Activated CD8-positive, alpha-beta memory T cell treated with anti-CD3 and anti-CD28 coated beads, Interleukin-2, amount 50 U/mL, for 24 hours (primary cell): ENCODE results near the gene CRNKL1.

Source experiments
- DNase-seq: peaks from one replicate; pipeline ENCODE4 v3.0.0-alpha.2; 2020; ENCODE audit errors: extremely low read depth

Gene CRNKL1

DNA sequence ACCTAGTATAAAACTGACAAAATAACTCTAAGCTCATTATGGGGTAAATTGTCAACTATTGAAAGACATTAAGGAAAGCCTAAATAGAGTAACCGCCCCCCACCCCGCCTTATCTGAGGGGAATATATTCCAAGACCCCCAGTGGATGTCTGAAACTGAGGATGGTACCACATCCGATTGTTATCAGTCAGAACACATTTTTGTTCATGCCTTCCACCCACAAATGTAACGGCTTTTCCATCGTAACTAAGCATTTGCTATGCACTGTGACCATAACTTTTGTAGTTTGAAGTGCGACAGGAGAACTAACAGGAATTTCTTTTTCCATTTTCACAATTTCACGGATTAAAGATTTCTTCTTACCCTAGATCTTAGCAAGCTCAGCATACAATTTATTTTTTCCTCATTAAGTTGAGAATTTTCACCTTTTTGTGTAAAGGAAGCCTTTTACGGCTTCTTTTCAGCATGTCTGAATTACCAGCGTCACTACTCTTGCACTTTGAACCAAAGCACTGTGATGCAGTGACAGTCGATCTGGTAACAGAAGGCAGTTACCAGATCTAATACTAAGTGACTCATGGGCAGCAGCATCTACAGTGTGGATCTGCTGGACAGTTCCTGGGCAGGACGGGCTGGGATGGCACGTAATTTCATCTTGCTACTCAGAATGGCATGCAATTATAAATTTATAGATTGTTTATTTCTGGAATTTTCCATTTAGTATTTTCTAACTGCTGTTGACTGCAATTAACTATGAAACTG lies 11.9 kb upstream of the CRNKL1 start:
- DNase-seq = no peak

DNA sequence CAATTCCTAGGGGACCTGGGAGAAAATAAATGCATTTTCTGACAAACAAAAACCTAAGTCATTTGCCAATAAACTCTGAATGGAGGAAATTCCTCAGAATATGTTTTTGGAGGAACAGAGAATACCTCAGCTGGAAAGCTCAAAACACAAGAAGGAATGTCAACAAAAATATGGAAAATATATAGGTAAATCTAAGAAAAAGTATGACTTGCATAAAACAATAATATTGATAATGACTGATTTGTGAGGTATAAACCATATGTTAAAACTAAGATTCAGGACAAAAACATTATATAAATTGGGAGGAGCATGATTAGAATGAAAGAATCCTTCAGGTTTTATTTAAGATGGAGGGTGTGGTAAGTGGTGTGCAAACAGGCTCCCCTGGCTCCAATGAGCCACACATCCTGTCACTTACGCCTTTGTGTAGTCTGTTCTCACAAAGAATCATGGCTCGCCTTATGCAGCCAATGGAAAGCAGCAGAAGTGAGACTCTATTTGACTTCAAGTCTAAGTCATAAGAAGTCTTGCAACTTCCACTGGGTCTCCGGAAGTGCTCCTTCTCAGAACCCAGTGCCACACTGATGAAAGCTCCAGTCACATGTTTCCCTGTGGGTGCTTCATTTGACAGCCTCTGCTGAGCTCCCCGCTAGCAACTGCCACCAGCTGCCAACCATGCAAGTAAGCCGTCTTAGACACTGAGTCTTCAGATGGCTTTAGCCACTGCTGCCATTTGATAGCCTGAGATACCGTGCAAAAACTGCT lies 8.2 kb upstream of the CRNKL1 start:
- DNase-seq = no peak

DNA sequence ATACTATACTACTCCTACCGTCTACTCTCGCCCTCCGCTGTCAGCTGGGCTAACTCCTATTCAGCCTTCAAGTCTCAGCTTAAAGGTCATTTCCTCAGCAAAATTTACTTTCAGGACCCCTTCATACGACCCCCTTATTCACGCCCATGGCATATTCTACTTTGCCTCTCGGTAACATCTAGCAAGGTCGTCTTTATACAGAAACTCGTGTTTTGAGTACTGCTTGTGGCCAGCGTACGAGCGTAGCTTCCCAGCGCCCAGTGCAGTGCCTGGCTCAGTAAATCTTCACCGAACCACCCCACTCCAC lies 546 bp downstream of the CRNKL1 start:
- no peak for DNase-seq

DNA sequence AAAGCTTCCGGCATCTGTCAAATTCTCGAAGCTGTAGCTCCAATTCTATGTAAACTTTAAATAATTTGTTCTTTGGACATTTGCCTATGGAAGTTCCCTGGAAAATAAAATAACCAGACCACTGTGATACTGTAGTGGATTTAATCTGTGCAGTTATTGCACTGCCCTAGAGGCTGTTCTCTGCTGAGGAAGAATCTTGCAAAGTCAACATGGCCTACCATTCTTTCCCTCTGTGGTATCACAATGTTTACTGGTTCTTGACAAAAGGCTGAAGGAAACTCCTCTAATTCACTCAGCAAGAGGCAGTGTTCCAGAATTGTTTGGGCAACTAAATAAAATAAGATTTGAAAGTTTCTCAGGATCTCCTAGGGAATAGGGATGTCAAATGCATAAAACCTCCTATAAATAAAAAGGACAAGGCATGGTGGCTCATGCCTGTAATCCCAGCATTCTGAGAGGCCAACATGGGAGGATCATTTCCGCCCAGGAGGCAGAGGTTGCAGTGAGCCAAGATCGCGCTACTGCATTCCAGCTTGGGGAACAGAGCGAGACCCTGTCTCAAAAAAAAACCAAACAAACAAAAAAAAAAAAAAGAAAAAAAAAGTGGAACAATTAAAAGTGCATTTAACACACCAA lies 12.4 kb downstream of the CRNKL1 start:
- DNase-seq = no peak

DNA sequence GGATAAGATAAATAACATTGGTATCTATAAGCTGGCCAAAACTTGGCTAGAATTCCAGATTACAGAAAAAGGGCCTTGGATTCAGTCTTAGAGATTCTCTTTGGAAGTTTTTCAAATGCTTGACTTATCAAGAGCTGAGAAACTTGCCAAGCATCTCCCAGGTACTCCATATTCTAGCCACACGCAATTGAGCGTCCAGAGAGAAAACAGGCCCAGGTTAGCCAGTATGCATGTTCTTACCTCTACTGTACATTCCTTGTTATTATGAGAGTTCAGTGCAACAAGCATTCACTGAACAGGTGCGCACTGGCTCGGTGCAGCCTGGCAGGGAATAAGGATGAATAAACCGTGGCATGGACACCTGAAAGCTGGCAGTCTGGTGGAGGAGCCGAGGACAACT lies 13.7 kb downstream of the CRNKL1 start:
- DNase-seq = no peak

DNA sequence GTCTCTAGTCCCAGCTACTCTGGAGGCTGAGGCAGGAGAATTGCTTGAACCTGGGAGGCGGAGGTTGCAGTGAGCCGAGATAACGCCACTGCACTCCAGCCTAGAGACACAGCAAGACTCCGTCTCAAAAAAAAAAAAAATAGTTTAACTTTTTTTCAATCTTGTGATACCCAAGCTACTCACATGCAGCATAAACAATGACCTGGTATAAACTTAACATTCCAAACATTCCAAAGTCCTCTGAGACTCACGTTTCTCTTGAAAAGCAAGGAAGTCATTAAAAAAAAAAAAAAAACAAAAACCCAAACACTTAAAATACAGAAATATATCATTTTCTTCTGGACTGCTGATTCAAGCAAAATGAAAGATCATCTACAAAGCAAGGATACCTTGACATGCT lies 14.3 kb downstream of the CRNKL1 start:
- no peak for DNase-seq

DNA sequence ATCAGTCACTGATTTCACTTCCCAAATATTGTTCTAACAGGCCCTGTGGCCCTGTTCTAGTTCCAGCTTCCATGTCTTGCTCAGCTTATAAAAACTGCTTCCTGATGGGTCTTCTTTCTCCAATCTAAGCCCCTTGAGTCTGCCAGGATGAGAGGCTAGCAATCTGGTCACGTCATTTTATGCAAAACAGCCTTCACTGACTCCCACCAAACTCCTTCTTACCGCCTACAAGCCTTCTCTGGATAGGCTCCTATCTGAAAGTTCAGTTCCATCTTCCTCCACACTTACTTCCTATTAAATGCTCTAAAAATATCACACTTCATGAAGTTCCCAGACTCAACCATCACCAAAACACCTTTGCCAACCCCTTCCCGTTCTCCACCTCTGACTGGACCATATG lies 15.5 kb downstream of the CRNKL1 start:
- no peak for DNase-seq

DNA sequence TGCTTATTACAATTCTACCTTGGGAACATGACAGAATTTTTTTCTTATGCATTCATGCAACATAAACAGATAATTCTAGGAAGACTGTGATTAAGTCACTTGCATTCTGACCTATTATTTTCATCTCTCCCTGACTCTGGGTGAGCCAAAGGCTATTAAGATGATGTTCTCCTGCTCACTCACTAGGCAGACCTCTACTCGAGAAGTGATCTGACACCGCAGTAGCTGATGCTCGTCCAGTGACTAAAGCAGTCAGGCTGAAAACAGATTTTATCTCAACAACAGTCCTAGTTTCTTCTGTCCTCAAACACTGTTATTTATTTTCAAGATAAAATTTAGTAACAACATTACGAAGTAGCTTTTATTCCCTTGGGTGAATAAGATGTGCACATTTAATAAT lies 17.8 kb downstream of the CRNKL1 start:
- no peak for DNase-seq

DNA sequence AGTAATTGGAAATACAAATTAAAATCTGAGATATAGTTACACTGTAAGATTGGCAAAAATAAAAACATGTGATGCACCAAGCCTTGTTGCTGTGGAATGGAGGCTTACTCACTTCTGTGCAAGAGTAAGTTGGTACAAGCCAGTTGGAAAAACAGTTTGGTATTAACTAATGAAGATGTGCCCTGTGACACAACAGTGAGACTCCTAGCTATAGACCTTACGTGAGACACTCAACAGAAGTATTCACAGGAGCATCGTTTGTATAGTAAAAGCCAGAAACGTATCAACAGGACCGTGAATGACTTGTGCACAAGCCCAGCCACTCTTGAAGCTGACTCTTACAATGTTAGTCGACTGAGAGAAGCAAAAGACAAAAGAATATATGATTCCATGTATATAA lies 20.5 kb downstream of the CRNKL1 start:
- no peak for DNase-seq

DNA sequence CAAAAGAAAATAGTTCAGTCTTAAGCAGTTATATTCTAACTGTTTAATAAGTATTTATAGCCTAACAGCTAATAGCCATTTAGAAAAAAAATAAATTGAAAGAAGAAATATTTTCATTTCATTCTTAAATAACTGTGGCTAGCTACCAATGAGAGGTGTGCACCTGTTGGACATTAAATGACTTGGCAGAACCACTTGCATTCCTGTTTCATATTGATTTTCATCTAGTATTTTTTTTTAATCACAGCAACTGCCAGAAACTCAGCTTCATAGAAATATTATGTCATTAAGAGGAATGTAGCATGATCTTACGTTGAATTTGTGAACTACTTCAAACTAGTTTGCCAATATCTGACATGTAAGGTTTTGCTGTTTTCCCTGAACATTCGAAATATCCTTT lies 25.0 kb downstream of the CRNKL1 start:
- no peak for DNase-seq

DNA sequence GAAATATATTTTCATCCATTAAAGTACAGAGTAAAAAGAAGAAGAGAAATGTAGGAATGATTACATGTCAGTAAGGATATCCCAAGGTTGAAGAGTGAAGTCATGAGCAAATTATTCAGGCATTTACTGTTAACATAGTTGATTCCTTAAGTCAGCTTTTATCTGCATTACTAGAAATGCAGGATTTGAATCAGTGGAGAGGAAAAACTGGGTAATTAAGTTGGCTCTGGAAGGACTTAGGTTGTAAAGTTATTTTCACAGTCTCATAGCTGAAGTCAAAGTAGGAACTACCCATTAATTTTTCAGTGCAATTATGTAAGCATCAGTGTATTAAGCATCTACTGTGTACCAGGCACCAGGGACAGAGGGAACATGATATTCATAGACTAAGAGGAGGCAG lies 27.3 kb downstream of the CRNKL1 start:
- DNase-seq = no peak

DNA sequence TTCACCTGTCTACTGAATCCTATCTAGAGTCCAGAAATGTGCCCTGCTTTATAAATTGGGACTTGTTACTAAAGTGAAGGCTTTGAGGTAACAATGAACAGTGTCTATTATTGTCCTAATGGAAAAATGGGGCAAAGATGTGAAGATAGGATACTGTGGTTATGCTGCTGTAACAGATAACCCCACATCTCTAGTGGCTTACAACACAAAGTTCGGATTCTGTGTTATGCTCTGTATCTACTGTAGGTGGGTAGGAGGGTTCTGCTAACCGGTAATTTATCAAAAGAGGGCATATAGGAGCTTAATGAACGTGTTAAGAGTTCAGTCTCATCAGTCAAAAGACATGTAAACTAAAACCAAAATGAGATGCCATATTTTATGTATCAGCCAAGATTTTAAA lies 28.9 kb downstream of the CRNKL1 start:
- no peak for DNase-seq

DNA sequence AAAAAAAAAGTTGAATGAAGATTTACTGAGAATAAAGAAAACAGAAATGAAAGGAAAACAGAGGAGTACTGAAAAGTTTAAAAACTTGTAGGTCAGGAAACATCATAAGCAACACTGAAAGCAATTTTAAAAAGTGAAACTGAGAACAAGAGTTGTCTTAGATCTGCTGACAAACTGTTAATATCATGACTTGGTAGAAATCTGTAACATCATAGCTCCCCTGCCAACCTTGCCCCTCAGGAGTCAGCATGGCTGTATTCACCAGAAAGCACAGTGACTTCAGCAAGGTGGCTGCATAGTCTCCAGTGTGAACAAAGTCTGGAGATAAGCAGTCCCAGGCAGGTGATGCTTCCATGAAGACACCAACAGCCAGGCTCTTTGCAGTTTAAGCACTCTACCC lies 29.8 kb downstream of the CRNKL1 start:
- no peak for DNase-seq

DNA sequence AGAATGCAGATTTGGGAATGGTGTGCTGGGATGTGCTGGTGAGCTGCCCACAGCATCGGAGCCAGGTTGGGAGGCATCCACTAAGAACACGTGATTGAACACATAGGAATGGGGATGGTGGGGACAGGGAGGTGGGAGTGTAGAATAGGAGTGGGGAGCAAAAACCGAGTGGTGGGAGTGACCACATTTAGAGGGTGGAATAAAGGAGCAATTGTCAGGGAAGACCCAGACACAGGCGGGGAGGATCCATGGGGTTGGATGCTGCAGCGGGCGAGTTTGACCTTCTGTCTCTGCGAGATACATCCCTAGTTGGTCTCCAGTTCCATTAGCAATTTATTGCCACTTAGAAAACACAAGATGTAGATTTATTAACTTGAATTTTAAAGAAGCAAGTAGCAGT lies 30.4 kb downstream of the CRNKL1 start:
- DNase-seq = no peak

DNA sequence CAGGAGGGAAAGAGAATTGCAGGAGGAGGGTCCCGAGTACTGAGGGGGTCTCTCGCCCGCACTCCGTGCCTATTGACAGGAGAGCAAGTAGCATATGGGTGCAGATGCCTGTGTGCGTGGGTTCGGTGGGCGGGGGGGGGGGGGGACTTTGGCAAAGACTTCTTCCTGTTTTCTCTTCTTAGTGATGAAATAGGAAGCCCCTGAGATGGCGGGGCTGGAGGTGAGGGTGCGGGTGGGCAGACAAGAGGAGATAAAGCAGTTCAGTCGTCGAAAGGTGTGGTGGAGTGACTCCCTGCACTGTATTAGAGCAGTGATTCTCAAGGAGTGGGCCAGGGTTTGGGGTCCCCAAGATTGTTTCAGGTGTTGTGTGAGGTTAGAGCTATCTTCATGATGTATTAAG lies 31.4 kb downstream of the CRNKL1 start:
- no peak for DNase-seq

DNA sequence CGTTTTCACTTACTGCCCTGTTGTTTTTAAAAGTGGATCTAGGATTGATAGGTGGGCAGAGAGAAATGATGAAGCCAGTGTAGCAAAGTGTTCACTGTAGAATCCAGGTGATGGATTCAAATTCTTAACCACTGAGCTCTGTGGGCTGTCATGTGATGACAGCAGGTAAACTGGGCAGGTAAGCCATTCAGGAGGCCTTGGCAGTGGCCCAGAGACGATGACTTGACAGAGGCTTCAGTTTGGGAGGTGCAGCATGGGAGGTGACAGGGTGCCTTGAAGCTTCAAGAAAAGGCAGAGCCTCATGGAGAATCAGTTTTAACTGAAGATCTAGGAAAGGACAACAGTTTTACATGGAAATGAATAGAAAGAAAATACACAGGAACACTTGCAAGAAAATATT lies 33.1 kb downstream of the CRNKL1 start:
- no peak for DNase-seq

DNA sequence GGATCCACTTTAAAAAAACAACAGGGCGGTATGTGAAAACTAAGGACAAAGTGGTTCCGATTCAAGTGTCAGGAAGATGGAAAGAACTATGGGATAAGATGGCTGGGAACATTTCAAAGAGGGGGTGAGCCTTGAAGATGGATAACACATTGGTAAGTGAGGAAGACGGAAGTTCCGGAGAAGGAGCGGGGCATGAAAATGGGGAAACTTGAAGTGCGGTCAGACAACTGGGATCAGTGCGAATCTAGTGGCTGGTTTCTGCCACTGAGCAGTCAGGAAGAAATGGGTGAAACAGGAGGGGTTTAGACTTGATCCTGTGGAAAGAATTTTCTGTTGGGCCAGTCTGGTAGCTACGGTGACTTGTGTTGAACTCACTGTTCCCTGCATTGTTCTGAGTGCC lies 33.9 kb downstream of the CRNKL1 start:
- no peak for DNase-seq

DNA sequence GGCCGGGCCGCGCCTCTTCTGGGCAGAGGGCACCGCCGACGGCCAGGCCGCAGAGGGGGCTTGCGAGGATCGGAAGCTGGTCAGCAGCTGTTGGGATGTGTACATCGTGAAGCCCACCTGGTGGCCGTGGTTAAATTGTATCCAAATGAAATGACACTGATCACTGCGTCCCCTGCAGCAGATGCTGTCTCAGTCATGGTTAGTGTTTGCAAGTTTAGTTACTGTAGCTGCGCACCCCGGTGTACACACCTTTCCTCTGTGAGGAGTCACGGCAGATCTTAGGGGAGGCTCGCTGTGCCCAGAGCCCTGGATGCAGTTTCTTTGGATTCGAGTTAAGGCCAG lies 34.5 kb downstream of the CRNKL1 start:
- DNase-seq = no peak

DNA sequence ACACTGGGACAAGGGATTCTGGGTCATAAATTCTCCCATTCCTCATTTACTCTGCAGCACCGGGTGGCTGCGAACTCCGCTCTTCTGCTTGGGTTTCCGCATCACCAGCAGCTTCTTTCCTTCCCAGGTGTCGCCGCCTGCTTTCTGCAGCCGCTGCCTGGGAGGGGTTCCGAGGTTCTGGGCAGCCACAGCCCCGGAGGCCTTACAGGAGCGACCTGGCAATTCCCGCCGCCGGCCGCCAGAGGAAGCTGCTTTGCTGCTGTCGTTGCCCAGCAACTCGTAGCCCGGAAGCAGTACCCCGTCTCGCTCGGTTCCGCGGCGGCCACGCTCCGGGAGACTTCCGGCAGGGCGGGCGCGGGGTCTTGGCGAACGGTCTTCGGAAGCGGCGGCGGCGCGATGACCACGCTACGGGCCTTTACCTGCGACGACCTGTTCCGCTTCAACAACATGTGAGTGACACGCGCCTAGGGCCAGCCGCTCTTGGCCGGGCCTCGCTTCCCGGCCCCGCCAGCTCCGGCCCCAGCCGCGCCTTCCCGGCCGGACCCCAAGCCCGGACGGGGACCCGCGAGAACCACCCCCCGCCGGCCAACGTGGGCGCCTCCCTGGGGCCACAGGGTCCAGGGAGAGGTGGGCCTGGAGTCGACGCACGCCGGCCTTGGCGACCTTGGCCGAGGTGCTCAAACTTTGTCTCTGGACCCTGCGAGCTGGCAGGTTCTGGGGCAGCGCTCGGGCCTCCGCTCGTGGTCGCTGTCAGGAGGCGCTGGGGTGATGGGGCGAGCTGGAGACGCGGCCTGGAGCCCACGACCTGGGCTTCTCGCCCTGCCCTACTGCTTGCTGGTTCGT lies 35.0 kb downstream of the CRNKL1 start, which contains the start of gene NAA20:
Gene NAA20, plus strand, starts transcription at position 362 of the 843 bp plus-strand sequence. Its CDS starts 35 bp downstream, at position 397.
- DNase-seq = peak; percentile 81

DNA sequence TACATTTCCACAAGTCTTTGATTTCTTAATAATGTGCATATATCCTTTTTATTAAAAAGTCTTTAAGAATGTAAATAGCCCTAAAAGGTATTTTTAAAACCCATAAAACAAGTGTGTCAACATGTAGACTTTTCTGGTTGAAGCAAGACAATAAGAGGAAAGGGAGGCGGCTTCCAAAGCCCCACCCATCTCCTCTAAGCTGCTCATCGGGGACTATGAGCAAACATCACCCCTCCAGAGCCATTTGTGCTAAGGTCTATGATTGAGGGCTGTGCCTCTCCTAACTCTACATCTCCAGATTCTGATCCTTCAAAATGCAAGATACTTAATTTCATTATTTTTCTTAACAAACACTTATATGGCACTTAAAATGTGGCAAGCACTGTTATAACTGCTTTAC lies 37.6 kb downstream of the CRNKL1 start:
- DNase-seq = no peak

DNA sequence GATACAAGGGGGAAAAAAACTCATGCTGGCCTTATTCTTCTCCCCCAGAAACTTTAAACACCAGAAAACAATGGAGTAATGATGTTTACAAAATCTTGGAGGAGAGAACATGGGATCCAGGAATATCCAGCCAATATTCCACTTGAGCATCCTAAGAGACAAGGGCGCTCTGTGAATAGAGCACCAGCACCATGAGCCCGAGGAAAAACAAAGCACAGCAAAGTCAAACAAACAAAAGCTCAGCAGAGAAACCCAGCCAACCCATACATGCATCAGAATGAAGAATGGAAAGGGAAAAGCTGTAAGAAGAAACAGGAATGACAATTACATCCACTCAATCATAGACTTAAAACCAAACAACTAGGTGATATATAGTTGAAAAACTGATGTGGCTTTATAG lies 39.7 kb downstream of the CRNKL1 start:
- DNase-seq = no peak
